NB4 (cell line): ENCODE results near the gene CMSS1.
A peak's percentile ranks its signal among the peaks of the same experiment; 100 is the strongest.

Source experiments
- DNase-seq: peaks from one replicate; pipeline ENCODE4 v3.0.0; 2010; ENCODE audit warnings: low read depth
- H3K4me3 ChIP-seq: one replicate; pipeline ENCODE4 v1.5.1; 2011; ENCODE audit warnings: mild to moderate bottlenecking, low read depth, low read length, moderate library complexity
- MYC ChIP-seq: IDR thresholded peaks from 2 replicates; pipeline ENCODE4 v1.6.1; 2011; ENCODE audit warnings: low read depth, low read length
- POLR2A ChIP-seq: IDR thresholded peaks from 2 replicates; pipeline ENCODE4 v1.6.1; 2011; ENCODE audit warnings: mild to moderate bottlenecking; ENCODE audit not compliant: insufficient read length; ENCODE audit errors: extremely low read depth
- TF ChIP-seq, protein P1 (sequence below): IDR thresholded peaks from one replicate; pipeline ENCODE4 v1.5.1; 2012; ENCODE audit warnings: low read depth, low read length
- TF ChIP-seq, protein P2 (sequence below): IDR thresholded peaks from 2 replicates; pipeline ENCODE4 v1.6.1; 2011; ENCODE audit warnings: low read depth, low read length

CMSS1 gene

DNA sequence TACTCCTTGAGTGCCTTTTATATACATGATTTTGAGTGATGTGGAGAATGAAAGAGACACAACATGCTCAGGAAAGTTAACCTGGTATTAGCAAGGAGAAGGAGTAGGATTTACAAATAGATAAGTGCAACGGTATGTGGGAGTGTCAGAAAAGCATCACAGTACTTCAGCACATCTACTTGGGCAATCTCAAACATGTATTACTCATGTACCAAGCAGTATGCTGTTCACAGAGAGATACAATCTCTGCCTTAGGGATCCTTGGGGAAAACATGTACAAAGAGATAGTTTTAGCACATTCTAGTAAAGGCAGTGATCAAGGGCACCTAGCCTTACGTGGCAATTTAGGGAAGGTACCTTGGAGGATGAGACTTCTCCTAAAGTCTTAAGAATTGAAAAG lies 150.1 kb downstream of the CMSS1 start:
- peak; percentile 1 for DNase-seq
- no peak for TF ChIP-seq POLR2A
- TF ChIP-seq MYC = no peak
- TF ChIP-seq, protein P1, sequence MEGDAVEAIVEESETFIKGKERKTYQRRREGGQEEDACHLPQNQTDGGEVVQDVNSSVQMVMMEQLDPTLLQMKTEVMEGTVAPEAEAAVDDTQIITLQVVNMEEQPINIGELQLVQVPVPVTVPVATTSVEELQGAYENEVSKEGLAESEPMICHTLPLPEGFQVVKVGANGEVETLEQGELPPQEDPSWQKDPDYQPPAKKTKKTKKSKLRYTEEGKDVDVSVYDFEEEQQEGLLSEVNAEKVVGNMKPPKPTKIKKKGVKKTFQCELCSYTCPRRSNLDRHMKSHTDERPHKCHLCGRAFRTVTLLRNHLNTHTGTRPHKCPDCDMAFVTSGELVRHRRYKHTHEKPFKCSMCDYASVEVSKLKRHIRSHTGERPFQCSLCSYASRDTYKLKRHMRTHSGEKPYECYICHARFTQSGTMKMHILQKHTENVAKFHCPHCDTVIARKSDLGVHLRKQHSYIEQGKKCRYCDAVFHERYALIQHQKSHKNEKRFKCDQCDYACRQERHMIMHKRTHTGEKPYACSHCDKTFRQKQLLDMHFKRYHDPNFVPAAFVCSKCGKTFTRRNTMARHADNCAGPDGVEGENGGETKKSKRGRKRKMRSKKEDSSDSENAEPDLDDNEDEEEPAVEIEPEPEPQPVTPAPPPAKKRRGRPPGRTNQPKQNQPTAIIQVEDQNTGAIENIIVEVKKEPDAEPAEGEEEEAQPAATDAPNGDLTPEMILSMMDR = no peak
- TF ChIP-seq, protein P2, sequence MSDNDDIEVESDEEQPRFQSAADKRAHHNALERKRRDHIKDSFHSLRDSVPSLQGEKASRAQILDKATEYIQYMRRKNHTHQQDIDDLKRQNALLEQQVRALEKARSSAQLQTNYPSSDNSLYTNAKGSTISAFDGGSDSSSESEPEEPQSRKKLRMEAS = no peak
- no peak overlapping the region for H3K4me3 ChIP-seq

DNA sequence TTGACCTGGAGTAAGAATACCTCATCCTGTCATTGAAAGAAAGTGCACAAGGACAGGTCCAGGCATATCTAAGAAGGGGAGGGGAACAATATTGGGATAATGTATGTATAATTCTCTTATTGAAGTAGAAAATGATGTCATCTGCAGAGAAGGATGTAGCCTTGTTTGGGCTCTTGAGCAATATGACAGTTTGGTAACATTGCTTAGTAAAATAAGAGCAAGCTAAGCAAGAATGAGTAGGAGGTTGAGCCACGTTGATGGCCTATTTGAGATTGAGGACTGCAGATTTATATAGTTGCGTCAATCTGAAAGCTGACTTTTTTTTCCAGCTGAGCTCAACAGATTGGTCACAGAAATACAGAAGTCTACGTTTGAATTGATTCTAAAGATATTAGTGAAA lies 151.5 kb downstream of the CMSS1 start:
- peak; percentile 43 for DNase-seq
- TF ChIP-seq MYC = no peak
- TF ChIP-seq POLR2A = no peak
- TF ChIP-seq, protein P1 = no peak
- TF ChIP-seq, protein P2 = no peak

DNA sequence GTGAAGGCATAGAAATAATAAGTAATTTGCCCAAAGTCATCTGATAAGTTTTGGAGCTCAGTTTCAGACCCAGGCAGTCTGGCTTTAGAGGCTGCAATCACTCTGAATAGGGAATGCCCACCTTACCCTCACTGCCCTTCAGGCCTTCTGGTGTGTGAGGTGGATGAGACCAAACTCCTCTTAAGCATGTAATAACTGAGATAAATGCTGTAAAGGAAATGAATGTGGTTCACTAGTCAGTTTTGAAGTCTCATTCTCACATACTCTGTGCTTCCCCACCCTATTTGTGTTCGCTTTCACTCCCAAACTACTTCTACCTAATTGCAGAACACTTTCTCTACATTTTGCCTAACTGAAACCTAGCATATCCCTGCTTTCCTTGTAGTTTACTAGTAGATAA lies 152.5 kb downstream of the CMSS1 start:
- TF ChIP-seq MYC (no peak), POLR2A (no peak)
- TF ChIP-seq, protein P2 = no peak
- TF ChIP-seq, protein P1 = no peak
- DNase-seq = no peak
- H3K4me3 ChIP-seq = no peak overlapping the region

More for the DNA sequence above, 151.5 kb downstream of the CMSS1 start:
- no peak overlapping the region for H3K4me3 ChIP-seq

DNA sequence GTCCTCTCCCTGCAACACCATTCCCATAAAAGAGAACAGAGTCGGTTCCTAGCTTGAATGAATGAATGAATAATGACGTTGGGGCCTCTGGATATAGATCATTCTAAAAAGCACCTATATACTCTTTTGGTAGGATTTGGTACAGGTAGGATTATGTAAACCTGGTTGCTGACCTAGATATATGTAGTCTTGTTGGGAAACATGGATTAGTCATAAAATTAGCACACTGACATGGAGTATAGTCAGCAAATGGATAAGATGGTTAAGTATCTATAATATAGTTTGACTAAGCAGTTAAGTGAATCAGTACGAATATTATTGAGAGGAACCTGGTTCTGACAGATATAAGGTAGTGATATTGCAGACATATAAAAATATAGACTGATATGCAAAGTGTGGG lies 154.1 kb downstream of the CMSS1 start:
- no peak for DNase-seq
- H3K4me3 ChIP-seq = no peak overlapping the region
- TF ChIP-seq, protein P2 = no peak
- no peak for TF ChIP-seq POLR2A
- TF ChIP-seq MYC = no peak
- TF ChIP-seq, protein P1 = no peak

DNA sequence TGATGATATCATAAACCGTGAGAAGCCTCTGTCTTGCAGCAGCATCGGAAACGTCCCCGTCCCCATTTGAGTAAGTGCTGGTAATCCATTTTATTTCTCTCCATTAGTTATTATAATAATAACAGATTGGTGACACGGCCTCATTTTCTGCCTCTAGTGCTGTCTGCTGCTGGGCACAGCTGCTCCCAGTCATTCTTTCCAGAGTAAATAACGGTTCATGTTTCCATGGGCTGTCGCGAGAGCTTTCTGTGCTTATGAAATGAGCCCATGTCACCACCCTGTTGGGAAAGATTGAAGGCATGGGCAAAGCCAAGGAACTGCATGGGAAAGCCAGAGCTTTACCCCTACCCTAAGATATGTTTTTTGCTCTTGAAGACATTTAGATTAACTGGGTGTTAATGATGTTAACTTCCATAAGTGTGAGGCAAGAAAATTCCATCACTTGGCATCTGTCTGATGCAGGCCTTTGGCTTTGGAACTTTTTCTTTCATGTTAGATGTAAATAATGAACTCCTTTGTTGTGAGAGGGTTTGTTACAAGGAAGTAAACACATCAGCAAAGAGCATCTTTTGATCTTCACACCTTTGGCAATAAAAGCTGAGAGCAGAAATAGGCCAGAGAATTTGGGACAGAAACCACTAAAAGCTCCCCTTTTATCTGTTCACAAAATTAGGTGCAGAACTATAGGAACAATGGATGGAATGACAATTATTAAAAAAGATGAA lies 154.9 kb downstream of the CMSS1 start:
- no peak overlapping the region for H3K4me3 ChIP-seq
- TF ChIP-seq, protein P2 = no peak
- TF ChIP-seq, protein P1 = no peak
- TF ChIP-seq POLR2A (no peak), MYC (no peak)
- DNase-seq = no peak
